GM21825 (cell line): ENCODE measurements around the gene TMEM163.
"Not testable (repeated sequence)": the region's sequence is repeated elsewhere in the genome, so short reads cannot be mapped to it uniquely, and the experiment has no call there.

Experiments used
- ATAC-seq: cut with Tn5 transposase; IDR thresholded peaks from one replicate; pipeline ENCODE4 v1.9.1; 2021; ENCODE audit warnings: mild to moderate bottlenecking, moderate library complexity; ENCODE audit not compliant: unreplicated experiment

Gene TMEM163

DNA sequence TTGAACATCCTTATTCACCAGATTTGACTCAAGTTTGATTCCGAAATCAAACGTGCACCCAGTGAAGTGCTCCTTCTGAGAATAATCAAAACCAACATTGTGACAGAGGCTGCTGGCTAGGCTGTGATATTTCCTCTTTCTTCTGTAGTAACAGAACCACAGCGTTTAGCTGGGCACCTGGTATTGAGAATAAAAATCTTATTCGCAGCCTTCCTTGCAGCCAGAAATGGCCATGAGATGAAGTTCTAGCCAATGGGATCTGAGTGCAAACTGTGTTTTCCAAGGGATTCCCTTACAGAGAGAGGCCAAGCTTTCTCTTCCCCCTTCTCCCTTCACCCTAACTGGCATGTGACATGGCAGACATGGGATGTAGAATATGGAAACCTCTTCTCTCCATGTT is 51.7 kb downstream of the TMEM163 start:
- ATAC-seq: no peak

DNA sequence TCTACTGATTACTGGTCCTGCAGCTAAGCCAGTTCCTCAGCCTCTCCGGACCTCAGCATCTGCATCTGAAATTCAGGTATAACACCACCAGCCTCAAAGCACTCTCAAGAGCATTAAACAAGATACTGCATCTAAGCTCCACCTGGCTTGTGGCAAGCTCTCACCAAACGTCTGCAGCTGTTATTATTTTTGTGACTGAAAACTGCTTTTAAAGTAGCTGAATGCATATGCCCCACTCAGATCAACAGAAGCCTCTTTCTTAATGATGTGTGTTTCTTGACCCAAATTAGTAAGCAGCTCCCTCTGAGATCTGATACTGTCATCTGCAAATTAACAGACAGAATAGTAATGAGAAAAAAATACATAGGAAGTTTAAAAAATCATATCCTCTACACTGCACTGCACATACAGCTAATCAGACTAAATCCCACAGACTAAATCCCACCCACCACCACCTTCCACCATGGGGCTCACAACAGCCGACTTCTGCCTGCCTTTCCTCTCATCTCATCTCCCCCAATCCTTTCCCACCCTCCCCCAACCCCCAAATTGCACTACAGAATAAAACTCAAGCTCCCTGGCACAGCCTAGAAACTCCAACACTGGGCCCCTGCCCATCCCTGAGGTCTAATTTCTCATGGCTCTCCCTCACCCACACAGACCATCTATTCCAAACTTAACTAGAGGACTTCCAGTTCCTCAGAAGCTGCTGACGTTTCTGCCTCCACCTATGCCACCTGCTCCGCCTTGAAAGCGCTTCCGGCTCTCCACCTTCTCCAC is 52.9 kb downstream of the TMEM163 start:
- ATAC-seq: no peak

DNA sequence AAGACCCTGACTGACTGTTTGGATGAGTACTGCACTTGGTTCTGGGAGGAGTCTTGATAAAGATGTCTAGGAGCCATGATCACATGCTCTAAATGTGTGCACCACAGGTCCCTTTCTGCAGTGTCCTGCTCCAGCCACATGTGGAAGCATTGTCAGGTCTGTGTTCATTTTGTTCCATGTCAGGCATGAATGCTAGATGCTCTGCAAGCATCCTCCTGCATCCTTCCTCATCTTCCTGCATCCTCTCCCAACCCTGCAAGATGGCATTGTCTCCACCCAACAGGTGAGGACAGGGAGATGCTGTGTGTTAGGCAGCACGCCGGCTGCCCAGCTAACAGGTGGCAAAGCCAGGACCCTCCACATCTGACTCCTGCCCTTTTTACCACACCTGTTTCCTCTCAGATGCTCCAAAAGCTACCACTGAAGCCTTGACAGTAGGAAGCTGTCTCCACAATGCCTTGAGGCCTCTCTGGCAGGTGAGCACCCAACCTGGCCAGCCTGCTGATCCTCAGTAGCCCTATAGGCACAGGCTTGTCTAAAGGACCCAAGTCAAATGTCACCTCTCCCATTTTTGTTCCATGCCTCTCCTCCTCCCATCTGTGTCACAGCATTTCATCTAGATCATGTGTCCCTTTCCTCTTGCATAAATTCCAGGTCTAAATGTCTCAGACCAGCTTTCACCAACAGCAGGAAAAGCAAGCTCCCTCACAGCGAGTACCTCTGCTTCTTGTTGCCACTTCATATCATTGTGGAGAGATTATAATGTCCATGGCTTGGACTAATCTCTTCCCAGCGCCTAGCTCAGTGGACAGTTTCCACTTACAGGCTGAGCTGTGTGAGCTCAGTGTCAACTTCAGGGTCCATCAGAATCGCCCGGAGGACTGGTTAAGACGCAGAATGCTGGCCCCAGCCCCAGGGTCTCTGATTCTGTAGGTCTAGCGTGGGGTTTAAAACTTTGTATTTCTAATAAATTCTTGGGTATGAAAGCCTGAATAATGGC is 55.0 kb downstream of the TMEM163 start:
- no peak for ATAC-seq

DNA sequence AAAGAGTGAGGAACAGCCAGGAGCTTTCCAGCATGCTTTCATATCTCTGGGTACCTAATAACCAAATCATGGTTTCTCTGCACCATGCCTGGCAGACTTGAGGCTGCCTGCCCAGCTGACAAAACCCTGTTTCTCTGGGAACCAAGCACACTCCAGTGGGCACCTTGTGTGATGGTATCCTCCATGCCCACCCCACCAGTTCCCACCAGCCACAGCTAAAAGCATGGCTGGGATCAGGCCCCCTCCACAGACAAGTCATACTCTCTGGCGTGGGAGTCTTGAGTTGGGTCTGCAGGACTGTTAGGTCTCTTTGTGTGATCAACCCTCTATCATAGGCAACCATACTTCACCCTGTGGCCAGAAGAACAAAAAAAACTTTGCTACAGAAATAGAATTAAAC is 56.0 kb downstream of the TMEM163 start:
- no peak for ATAC-seq

DNA sequence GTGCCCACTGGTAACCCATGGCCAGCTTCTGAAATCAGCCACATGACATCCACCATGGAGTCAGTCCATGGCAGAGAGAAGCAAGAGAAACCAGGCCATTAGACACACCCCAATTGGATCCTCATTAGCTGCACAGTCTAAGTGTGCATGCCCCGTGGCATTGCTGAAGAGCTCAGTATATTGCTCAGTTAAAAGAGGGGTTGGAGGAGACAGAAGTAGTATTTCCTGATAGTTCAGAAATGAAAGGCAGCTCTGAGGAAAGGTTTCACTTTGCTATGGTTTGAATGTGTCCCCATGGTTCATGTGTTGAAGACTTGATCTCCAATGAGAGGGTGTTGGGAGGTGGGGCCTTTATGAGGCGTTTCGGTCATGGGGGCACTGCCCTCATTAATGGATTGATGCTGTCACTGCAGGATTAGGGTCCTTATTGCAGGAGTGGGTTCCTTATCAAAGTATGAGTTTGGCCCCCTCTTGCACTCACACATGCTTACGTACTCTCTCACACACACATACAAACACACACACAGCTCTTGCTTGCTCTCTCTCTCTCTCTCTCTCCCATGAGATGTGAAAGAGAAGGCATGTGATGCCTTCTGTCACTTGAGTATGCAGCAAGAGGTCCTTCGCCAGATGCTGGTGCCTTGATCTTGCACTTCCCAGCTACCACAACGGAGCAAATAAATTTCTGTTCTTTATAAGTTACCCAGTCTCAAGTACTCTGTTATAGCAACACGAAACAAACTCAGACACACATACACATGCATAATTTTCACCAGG is 58.0 kb downstream of the TMEM163 start:
- ATAC-seq: no peak

DNA sequence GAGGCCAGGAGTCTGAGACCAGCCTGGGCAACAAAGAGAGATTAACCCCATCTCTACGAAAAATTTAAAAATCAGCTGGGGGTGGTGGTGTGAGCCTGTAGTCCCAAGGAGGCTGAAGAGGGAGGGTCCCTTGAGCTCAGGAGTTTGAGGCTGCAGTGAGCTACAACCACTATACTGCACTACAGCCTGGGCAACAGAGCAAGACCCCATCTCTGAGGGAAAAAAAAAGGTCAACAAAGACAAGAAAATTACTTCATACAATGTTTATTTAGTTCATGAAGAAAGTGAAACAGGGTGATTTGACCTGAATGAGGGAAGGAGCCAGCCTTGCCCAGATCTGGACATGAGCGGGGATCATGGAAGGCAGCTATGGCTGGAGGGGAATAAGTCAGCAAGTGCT is 59.1 kb downstream of the TMEM163 start:
- no peak for ATAC-seq

DNA sequence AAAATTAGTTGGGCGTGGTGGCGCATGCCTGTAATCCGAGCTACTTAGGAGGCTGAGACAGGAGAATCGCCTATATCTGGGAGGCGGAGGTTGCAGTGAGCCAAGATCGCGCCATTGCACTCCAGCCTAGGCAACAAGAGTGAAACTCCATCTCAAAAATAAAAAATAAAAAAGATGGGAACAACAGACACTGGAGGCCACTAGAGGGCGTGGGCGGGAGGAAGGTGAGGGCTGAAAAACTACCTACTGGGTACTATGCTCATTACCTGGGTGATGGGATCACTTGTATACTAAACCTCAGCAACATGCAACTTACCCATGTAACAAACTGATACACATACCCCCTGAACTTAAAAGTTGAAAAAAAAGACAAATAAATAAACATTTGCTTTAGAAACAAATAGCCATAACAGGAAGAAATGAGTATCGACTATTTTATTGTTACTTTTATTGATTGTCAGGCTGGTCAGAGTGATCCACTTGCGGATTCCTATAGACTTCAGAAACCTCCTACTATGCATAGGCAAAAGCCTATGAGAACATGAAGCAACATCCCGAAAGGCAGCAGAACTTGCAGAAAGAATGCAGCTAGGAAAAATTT is 61.0 kb downstream of the TMEM163 start:
- no peak for ATAC-seq

DNA sequence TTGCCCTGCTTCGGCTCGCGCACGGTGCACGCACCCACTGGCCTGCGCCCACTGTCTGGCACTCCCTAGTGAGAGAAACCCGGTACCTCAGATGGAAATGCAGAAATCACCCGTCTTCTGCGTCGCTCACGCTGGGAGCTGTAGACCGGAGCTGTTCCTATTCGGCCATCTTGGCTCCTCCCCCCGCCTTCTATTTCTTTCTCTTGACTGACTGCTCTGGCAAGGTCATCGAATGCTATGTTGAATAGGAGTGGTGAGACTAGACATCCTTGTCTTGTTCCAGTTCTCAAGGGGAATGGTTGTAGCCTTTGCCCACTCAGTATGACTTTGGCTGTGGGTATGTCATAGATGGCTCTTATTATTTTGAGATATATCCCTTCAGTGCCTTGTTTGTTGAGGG is 62.4 kb downstream of the TMEM163 start:
- ATAC-seq: not testable (repeated sequence)

DNA sequence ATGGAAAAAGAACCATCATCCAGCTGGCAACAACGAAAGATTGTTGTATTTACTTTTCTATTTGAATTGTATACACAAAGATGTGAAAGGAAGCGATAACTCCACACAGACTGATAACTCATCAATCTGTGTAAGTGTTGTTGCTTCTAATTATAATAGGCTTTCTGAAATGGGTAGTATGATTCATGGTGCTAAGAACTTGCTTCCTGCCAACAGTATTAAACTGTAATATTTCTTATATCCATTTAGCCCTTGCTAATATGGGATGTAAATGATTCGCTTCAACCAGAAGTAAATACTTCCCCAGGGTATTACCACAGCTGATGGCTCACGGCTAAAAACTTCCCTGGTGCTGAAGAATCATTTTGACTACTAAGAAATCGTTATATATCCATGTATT is 70.2 kb downstream of the TMEM163 start:
- no peak for ATAC-seq

DNA sequence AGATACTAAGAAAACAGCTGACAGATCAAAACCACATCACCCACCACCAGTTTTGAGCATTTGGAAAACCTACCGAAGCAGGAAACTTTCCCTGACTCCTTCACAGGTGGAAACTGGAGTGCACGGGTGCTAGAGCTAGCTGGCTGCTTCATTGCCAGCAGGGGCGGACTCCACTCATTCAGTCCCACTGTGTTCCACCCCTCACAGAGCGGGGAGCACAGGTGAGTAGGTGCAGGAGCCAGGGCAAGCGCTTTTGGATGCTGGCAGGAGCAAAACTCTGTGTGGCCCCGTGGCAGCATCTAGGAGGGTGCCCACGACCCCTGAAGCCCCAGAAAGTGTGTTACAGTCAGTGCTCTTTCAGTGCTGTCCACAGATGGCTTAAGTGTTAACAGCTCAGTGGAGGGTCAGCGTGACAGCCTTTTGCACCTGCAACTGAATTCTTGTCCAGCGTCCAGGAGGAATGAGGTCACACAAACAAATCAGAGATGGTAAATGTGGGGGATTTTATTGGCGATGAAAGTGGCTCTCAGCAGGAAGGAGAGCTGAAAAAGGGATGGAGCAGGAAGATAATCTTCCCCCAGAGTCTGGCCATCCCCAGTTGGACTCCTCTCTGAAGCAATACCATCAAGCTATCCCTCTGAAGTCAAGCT is 71.1 kb downstream of the TMEM163 start:
- no peak for ATAC-seq

DNA sequence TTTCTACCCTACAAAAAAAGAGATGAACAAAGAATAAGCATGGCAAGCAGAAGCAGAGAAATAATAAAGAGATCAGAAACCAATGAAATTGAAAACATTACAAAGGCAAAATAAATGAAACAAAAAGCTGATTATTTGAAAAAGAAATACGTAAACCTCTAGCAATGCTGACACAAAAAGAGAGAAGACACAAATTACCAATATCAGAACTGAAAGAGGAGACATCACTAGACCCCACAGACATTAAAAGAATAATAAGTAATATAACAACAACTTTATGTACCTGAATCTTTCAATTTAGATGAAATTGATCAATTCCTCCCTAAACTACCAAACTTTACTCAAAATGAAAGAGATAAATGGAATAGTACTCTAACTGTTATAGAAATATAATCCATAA is 75.9 kb downstream of the TMEM163 start:
- no peak for ATAC-seq

DNA sequence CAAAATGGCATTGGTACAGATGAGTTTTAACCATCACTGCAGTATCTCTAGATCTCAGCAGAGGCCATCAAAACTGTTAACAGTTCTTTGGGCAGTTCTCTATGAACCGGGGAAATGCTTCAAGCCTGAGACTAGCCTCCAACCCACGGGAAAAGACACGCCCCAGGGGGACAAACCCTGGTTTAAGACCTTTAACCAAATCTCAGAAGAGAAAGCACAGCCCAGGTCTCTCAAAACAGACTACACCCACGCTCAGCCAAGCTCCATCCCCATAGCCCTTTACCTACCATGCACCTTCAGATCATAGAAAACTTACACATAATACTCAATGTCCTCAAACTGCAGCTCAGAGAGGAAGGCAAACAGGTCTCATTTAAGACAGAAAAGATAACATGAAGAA is 78.3 kb downstream of the TMEM163 start:
- no peak for ATAC-seq

DNA sequence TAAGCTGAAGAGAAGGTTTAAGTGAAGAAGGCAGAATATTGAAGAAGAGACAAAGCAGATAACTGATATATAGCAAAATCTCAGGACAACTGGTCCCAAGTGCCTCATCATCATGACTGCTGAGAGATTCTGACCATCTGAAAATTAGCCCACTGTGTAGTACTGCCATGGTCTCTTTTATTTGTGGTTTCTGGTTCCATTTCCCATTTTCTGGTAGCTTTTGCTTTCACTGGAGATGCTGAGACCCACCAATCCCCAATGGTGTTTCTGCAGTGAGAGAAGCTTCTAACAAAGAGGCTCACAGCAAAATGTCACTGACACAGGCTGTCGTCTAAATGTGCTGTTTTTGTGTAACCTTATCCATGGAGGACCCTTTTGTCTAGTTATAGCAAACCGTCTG is 79.5 kb downstream of the TMEM163 start:
- ATAC-seq: no peak

DNA sequence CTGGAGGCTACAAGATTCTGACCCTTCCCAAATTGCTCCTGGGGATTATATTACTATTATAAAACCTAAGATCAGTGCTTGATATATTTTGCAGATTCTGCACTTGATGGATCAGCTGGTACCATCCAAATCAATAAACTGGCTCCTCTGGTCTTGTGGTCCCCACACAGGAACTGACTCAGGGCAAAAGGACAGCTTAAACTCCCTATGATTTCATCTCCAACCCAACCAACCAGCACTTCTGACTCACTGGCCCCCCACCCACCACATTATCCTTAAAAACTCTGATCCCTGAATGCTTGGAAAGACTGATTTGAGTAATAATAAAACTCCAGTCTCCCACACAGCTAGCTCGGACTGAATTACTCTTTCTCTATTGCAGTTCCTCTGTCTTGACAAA is 82.1 kb downstream of the TMEM163 start:
- ATAC-seq: no peak

DNA sequence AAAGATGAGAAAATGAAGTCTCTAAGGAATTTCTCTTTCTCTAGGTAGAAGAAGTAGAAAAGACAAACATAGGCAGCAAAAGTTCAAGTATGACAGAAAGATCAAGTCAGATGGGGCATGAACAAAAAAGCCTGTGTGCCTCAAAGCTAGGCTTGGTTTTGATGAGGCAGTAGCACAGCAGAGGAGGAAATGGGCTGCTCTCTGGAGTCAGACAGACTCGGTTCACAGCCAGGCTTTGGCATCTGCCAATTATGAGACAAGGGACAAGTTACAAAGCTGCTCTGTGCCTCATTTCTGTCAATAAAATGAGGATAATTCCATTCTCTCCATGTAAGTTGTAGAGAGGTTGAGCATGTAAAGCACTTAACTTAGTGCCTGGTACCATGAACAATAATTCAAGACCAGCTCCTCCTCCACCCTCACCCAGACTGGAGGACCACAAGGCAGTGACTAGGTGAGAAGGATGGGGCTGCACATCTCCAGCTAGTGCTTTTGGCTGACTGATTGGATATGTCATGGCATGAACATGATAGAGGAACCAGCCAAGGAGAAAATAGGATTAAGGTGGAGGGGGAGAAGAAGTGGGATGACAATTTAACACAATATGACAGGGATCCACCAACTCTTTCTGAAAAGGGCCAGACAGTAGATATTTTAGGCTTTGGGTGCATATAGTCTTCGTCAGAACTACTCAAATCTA is 84.6 kb downstream of the TMEM163 start:
- ATAC-seq: no peak

DNA sequence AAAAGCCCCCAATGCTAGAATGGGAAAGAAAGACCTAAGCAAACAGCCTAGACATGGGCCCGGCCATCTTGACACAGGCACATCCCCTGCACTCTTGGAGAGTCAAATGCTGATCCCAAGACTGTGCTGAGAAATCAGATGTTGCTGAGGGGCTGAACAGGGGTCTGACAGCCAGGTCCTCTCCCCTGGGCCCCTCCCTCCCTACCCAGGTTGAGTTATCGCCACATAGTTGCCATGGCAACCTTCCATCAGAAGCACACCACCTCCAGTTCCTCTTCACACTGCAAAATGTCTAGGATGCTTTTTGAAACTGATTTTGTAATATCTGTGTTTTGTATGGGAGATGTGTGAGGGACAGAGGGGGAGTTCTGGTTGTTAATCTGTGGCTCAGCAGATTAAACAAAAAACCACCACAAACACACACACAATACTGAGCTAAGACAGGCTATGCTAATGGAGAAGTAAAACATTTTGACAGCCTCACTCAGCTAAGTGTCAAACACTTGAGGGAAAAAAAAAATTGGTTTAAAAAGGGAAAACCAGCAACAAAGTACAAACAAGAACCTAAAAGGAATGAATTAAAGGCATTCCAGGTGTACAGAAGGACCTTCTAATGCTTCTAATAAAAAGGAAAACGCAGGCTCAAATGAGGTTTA is 88.2 kb downstream of the TMEM163 start:
- no peak for ATAC-seq

DNA sequence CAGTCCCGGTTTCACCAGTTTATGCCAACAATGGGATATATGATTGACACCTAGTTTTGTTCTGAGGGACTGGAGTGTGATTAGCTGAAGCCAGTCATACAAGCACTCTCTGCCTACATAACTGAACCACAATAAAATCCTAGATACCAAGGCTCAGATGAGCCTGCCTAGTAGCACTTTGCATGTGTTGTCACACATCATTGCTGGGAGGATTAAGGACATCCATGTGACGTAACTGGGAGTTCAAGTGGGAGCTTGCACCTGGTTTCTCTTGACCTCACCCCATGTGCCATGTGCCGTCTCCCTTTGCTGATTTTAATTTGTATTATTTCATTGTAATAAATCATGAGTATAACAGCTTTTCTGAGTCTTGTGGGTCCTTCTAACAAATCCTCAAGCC is 90.3 kb downstream of the TMEM163 start:
- ATAC-seq: no peak

DNA sequence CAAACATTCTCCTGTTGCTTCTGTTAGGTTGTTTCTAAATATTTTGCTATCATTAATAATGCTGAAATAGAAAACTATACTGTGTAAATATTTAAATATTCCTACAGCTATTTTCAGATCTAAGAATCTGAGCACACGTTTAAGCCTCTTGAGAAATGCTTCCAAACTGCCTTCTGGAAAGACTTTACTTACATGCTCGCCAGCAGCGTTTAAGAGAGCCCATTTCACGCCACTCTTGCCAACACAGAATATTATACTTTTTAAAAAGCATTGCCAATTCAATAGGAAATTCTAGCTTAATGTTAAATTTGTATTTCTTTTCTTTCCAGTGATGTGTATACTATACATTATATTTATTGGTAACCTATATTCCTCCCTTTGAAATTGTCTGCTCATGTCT is 92.0 kb downstream of the TMEM163 start:
- no peak for ATAC-seq

DNA sequence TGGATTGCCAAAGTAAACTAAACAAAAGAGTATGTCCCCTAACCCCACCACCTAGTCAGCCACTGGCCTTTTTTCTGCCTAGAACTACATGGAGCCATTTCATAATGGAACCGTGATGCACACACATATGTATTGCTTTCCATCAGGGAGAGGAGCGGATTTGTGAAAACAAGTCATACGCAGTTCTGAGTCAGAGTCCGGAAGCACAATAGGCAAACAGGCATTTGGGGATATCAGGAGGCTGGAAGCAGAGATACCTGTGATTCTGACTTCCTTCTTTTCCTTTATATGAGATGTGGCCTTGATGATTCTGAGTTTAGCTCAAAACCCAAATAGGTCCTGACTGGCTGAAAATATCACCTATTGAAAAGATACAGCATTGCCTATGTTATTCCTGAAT is 93.5 kb downstream of the TMEM163 start:
- no peak for ATAC-seq
